Calu3 (cell line): ENCODE results near the gene SCAPER. TPM values are rescaled to one million over a fixed set of nuclear protein-coding genes. Genes with fewer than 3 reads are reported as not detected.

Experiments used
- BruUV-seq: library from RNA; stranded (reverse); fragments of 400-500 nt; replicated peaks from 2 replicates; lab custom pipeline; 2021; lab: Mats Ljungman, UMichigan
- CTCF ChIA-PET: fragments of 300-600 bp; sonication (Branson Sonifier 250); formaldehyde crosslinking; loops from one replicate; lab custom pipeline; 2022; ENCODE audit warnings: antibody characterized with exemption; lab: Charles Lee
- DNase-seq: peaks from one replicate; pipeline ENCODE4 v3.0.0; 2022
- H3K27ac Mint-ChIP-seq: one replicate; pipeline ENCODE4 v1.8.0; 2022; ENCODE audit warnings: mixed read lengths; ENCODE audit not compliant: unreplicated experiment
- H3K27me3 Mint-ChIP-seq: one replicate; pipeline ENCODE4 v1.8.0; 2022; ENCODE audit warnings: mixed read lengths; ENCODE audit not compliant: unreplicated experiment
- H3K36me3 Mint-ChIP-seq: one replicate; pipeline ENCODE4 v1.8.0; 2022; ENCODE audit warnings: mild to moderate bottlenecking, moderate library complexity, mixed read lengths; ENCODE audit not compliant: insufficient read depth, unreplicated experiment
- H3K4me1 Mint-ChIP-seq: one replicate; pipeline ENCODE4 v1.8.0; 2022; ENCODE audit warnings: mild to moderate bottlenecking, low read depth, mixed read lengths; ENCODE audit not compliant: unreplicated experiment
- H3K4me3 Mint-ChIP-seq: one replicate; pipeline ENCODE4 v1.8.0; 2022; ENCODE audit warnings: mild to moderate bottlenecking, low read depth, moderate library complexity, mixed read lengths; ENCODE audit not compliant: unreplicated experiment
- H3K9me3 Mint-ChIP-seq: one replicate; pipeline ENCODE4 v1.8.0; 2022; ENCODE audit warnings: low read depth, mixed read lengths; ENCODE audit not compliant: unreplicated experiment
- intact Hi-C: fragments of 100-400 bp; cut with micrococcal nuclease; formaldehyde crosslinking; loops from one replicate; pipeline ENCODE4 v1.10.0; 2022; ENCODE audit not compliant: unreplicated experiment
- total RNA-seq: library from RNA; stranded (reverse); gene quantifications from 2 replicates; pipeline ENCODE4 v1.2.3, GENCODE V29; 2022
- TF ChIP-seq, protein P1 (sequence below): fragments of 200-600 bp; IDR thresholded peaks from one replicate; pipeline ENCODE4 v1.8.0; 2022; ENCODE audit warnings: antibody characterized with exemption; ENCODE audit not compliant: unreplicated experiment

Gene SCAPER
- total RNA-seq, 1 experiment from 2014 or later = 34.8 TPM

DNA sequence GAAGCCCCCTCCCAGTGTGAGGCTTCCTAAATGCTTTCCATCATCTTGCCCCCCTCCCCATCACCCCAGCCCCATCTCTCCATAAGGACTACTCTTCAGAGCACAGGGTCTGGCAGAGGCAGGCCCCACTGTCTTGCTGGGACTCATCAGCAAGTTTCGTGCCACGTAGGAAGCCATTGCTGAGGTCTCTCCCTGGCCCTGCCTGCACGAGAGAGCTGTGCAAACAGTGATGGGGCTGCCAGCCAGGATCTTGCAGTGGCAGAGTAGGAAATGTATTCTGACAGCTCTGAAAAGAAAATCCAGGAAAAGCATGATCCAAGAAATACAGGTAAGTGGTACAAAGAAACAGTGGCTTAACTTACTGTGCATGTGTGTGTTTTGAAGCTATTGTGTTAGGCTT, 546.0 kb downstream of the SCAPER start:
- Mint-ChIP-seq H3K27me3 (no peaks in the 10 kb centered on the region), H3K27ac (no peak overlapping the region), H3K36me3 (no peaks in the 10 kb centered on the region), H3K4me3 (no peak overlapping the region), H3K4me1 (no peaks in the 10 kb centered on the region), H3K9me3 (no peaks in the 10 kb centered on the region)
- intact Hi-C loops = no loop called here
- TF ChIP-seq, protein P1, sequence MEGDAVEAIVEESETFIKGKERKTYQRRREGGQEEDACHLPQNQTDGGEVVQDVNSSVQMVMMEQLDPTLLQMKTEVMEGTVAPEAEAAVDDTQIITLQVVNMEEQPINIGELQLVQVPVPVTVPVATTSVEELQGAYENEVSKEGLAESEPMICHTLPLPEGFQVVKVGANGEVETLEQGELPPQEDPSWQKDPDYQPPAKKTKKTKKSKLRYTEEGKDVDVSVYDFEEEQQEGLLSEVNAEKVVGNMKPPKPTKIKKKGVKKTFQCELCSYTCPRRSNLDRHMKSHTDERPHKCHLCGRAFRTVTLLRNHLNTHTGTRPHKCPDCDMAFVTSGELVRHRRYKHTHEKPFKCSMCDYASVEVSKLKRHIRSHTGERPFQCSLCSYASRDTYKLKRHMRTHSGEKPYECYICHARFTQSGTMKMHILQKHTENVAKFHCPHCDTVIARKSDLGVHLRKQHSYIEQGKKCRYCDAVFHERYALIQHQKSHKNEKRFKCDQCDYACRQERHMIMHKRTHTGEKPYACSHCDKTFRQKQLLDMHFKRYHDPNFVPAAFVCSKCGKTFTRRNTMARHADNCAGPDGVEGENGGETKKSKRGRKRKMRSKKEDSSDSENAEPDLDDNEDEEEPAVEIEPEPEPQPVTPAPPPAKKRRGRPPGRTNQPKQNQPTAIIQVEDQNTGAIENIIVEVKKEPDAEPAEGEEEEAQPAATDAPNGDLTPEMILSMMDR = no peak
- CTCF ChIA-PET = no interaction called here
- no peak for DNase-seq
- BruUV-seq = no TSS peak

DNA sequence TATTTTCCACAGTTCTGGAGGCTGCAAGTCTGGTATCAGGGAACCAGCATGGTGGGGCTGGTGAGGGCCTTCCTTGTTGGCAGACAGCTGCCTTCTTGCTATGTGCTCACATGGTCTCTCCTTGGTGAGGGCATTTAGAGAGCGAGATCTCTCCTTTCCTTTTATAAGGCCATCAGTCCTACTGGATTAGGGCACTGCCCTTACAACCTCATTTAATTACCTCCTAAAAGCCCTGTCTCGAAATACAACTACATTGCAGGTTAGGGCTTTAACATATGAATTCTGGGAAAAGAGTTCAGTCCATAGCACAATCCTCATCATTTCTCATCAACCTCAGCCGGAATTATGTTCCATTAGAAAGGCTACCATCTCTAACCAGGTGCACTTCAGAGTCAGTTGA, 546.7 kb downstream of the SCAPER start:
- H3K4me1 Mint-ChIP-seq = no peaks in the 10 kb centered on the region
- TF ChIP-seq, protein P1 = no peak
- BruUV-seq = no TSS peak
- no peak overlapping the region for H3K4me3 Mint-ChIP-seq
- CTCF ChIA-PET = no interaction called here
- no peaks in the 10 kb centered on the region for H3K36me3 Mint-ChIP-seq
- intact Hi-C loops = no loop called here
- H3K27me3 Mint-ChIP-seq = no peaks in the 10 kb centered on the region
- no peak overlapping the region for H3K27ac Mint-ChIP-seq
- H3K9me3 Mint-ChIP-seq = no peaks in the 10 kb centered on the region
- DNase-seq = no peak

- H3K36me3 Mint-ChIP-seq = no peaks in the 10 kb centered on the region
- no peaks in the 10 kb centered on the region for H3K27me3 Mint-ChIP-seq
- no TSS peak for BruUV-seq
- TF ChIP-seq, protein P1 = no peak
- CTCF ChIA-PET = no interaction called here
- no peak for DNase-seq
- intact Hi-C loops = no loop called here
- H3K27ac Mint-ChIP-seq = no peak overlapping the region
- H3K4me3 Mint-ChIP-seq = no peak overlapping the region
- no peaks in the 10 kb centered on the region for H3K4me1 Mint-ChIP-seq
- H3K9me3 Mint-ChIP-seq = no peaks in the 10 kb centered on the region
These were observed 550.2 kb downstream of the SCAPER start for GRCh38 chr15:76354823-76355440.

GRCh38 chr15:76353903-76354302, 551.2 kb downstream of the SCAPER start:
- Mint-ChIP-seq H3K9me3 (no peaks in the 10 kb centered on the region), H3K27me3 (no peaks in the 10 kb centered on the region), H3K36me3 (no peaks in the 10 kb centered on the region), H3K4me1 (no peaks in the 10 kb centered on the region), H3K4me3 (no peak overlapping the region), H3K27ac (no peak overlapping the region)
- DNase-seq = no peak
- intact Hi-C loops = no loop called here
- BruUV-seq = no TSS peak
- TF ChIP-seq, protein P1 = no peak
- CTCF ChIA-PET = interaction anchor here (0.6 to 0.9 kb wide), 3 partner anchors 8 to 852 kb away, joined by 3 to 8 read pairs (median 4); no protein-coding TSS in a partner anchor
